Epidermal melanocyte (primary cell): ENCODE measurements around the gene ZYG11B.
"Not testable (repeated sequence)": the region's sequence is repeated elsewhere in the genome, so short reads cannot be mapped to it uniquely, and the experiment has no call there.

Experiments used
- DNase-seq: peaks from one replicate; pipeline ENCODE4 v3.0.0; 2011; ENCODE audit warnings: low spot score; ENCODE audit not compliant: insufficient read length

ZYG11B gene

GRCh38 chr1:52751589-52752483 is 25.6 kb downstream of the ZYG11B start:
- no peak for DNase-seq

DNA sequence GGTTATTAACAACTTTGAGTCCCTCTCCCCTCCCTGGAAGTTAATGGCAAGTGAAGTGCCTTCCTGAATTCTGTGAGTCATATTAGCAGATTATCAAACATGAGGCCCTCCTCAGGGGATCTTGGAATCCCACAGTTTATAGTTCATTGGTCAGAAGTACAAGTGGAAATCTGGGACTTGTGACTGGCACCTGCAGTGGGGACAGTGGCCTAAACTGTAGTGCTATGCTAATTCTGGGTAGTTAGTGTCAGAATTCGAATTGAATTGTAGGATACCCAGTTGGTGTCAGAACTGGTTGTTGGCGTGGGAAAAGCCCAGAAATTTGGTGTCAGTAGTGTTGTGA is 26.2 kb downstream of the ZYG11B start:
- DNase-seq, result no peak

- no peak for DNase-seq
Measured at GRCh38 chr1:52753169-52753568, 26.9 kb downstream of the ZYG11B start.

- no peak for DNase-seq
Measured at GRCh38 chr1:52756020-52756419, 29.8 kb downstream of the ZYG11B start.

DNA sequence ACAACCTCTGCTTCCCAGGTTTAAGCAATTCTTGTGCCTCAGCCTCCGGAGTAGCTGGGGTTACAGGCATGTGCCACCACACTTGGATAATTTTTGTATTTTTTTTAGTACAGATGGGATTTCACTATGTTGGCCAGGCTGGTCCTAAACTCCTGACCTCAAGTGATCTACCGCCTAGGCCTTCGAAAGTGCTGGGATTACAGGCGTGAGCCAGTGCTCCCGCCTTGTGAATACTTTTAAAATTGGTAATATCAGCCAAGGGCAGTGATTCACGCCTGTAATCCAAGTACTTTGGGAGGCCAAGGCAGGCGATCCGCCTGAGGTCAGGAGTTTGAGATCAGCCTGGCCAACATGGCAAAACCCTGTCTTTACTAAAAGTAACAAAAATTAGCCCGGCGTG is 33.7 kb downstream of the ZYG11B start:
- no peak for DNase-seq

- no peak for DNase-seq
Measured at GRCh38 chr1:52767596-52768280, 41.5 kb downstream of the ZYG11B start.

- DNase-seq, result no peak
Measured at GRCh38 chr1:52769346-52770033, 43.2 kb downstream of the ZYG11B start.

DNA sequence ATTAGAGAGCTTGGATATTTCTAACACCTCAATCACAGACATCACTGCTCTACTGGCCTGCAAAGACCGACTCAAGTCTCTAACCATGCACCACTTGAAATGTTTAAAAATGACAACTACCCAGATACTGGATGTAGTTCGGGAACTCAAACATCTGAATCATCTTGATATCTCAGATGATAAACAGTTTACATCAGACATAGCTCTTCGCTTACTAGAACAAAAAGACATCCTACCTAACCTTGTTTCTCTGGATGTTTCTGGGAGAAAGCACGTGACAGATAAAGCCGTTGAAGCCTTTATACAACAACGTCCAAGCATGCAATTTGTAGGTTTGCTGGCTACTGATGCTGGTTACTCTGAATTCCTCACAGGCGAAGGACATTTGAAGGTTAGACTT is 45.1 kb downstream of the ZYG11B start:
- no peak for DNase-seq

DNA sequence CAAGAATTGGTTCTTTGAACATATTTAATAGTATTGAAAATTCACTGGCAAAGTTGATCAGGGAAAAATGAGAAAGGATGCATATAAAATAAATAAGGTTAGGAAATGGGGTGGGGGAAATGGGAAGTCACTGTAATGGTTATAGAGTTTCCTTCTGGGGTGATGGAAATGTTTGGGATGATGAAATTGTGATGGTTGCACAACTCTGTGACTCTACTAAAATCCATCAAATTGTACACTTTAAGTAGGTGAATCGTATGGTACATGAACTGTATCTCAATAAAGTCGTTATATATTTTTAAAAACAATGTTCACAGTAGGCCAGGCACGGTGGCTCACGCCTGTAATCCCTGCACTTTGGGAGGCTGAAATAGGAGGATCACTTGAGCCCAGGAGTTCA is 59.9 kb downstream of the ZYG11B start:
- no peak for DNase-seq

- DNase-seq, result not testable (repeated sequence)
Measured at GRCh38 chr1:52790429-52790828, 64.2 kb downstream of the ZYG11B start.

- no peak for DNase-seq
Measured at GRCh38 chr1:52792036-52792435, 65.8 kb downstream of the ZYG11B start.

GRCh38 chr1:52793717-52794116 is 67.5 kb downstream of the ZYG11B start:
- DNase-seq, result not testable (repeated sequence)

GRCh38 chr1:52795464-52795863 is 69.2 kb downstream of the ZYG11B start:
- DNase-seq, result no peak

DNA sequence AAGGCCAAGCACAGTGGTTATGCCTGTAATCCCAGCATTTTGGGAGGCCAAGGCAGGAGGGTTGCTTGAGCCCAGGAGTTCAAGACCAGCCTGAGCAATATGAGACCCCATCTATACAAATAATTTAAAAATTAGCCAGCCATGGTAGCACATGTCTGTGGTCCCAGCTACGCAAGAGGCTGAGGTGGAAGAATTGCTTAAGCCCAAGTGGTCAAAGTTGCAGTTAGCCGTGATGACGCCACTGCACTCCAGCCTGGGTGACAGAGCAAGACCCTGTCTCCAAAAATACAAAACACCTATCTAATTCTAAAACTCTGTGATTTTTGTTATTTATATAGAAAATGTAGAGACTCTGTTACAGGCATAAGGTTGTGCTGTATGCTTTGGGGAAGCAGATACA is 72.1 kb downstream of the ZYG11B start:
- no peak for DNase-seq

- no peak for DNase-seq
Measured at GRCh38 chr1:52801011-52801410, 74.8 kb downstream of the ZYG11B start.

DNA sequence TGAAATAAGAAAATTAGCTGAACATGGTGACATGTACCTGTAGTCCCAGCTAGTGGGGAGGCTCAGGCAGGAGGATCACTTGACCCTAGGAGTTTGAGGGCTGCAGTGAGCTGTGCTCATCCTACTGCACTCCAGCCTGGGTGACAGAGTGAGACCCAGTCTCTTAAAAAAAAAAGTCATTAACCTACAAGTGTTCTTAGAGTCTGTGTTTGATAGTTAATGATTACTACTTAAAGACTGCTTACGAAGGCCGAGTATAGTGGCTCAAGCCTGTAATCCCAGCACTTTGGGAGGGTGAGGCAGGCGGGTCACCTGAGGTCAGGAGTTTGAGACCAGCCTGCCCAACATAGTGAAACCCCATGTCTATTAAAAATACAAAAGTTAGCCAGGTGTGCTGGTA is 77.8 kb downstream of the ZYG11B start:
- not testable (repeated sequence) for DNase-seq

- DNase-seq, result no peak
Measured at GRCh38 chr1:52814465-52814864, 88.2 kb downstream of the ZYG11B start.

GRCh38 chr1:52820830-52821229 is 94.6 kb downstream of the ZYG11B start:
- not testable (repeated sequence) for DNase-seq

DNA sequence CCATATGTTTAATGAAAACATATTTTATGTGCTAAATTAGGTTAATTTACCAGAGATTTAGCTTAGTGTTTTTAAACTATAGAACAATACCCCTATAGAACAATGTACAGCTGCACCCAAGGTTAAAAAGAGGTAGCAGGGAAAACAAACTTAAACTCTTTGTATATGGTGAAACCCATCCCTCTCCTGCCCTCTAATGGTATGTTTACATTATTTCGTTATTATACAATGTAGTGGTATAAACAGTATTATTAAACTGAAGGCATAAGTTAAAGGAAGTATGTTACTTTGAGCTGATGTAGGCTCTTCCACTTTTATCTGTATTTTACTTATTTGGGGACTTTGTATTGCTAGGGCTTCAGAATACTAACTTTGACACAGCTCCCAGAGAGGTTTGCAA is 99.6 kb downstream of the ZYG11B start:
- no peak for DNase-seq

GRCh38 chr1:52834798-52835197 is 108.5 kb downstream of the ZYG11B start:
- DNase-seq, result no peak

GRCh38 chr1:52836035-52836434 is 109.8 kb downstream of the ZYG11B start:
- DNase-seq, result no peak

DNA sequence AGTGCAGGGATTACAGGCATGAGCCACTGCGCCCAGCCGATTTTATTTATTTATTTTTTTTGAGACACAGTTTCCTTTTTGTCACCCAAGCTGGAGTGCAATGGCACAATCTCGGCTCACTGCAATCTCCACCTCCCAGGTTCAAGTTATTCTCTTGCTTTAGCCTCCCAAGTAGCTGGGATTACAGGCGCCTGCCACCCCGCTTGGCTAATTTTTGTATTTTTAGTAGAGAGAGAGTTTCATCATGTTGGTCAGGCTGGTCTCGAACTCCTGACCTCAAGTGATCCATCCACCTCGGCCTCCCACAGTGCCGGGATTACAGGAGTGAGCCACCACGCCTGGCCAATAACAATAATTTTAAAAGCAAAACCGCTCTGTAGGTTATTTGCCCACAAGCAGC is 112.9 kb downstream of the ZYG11B start:
- DNase-seq, result not testable (repeated sequence)
